Transverse colon (tissue), 4 donors: ENCODE data around the gene GID4. TPM values are rescaled to one million over a fixed set of nuclear protein-coding genes. Genes with fewer than 3 reads are reported as not detected.

Experiments used
- DNase-seq: peaks from one replicate; pipeline ENCODE4 v3.0.0-alpha.2; 2019
- H3K27ac ChIP-seq, 4 donors: fragments of 200-600 bp; sonication (generic); 2 replicates each; pipeline ENCODE4 v1.5.1; 2016 to 2018; ENCODE audit warnings: inconsistent platforms in 4 of 4
- H3K27me3 ChIP-seq: fragments of 200-600 bp; sonication (generic); 2 replicates; pipeline ENCODE4 v1.5.1; 2017; ENCODE audit warnings: inconsistent platforms
- H3K36me3 ChIP-seq, 4 donors: fragments of 200-600 bp; sonication (generic); 2 replicates each; pipeline ENCODE4 v1.5.1; 2017 to 2019; ENCODE audit warnings: inconsistent platforms in 4 of 4
- H3K4me1 ChIP-seq, 4 donors: fragments of 200-600 bp; sonication (generic); 2 replicates each; pipeline ENCODE4 v1.5.1; 2017 to 2020; ENCODE audit warnings: inconsistent platforms in 4 of 4
- H3K4me3 ChIP-seq, 4 donors: fragments of 200-600 bp; sonication (generic); 1 replicate in 1 of 4; 2 replicates in 3 of 4; pipeline versions ENCODE4 v1.5.1 to v1.6.1; 2017 to 2019; ENCODE audit warnings: inconsistent platforms in 4 of 4
- H3K9me3 ChIP-seq, 2 donors: fragments of 200-600 bp; sonication (generic); 2 replicates each; pipeline ENCODE4 v1.5.1; 2017 to 2019; ENCODE audit warnings: inconsistent platforms in 2 of 2
- EP300 ChIP-seq: sonication (generic); formaldehyde crosslinking; IDR thresholded peaks from one replicate; pipeline ENCODE4 v1.6.1; 2017; ENCODE audit warnings: antibody characterized with exemption, low read depth
- POLR2A ChIP-seq: fragments of 450-650 bp; IDR thresholded peaks from one replicate; pipeline ENCODE4 v1.6.1; 2016; ENCODE audit warnings: antibody characterized with exemption, mild to moderate bottlenecking, moderate library complexity
- POLR2AphosphoS5 ChIP-seq, 3 donors: sonication (generic); formaldehyde crosslinking; IDR thresholded peaks; one replicate each; pipeline ENCODE4 v1.6.1; 2016; ENCODE audit warnings: antibody characterized with exemption in 3 of 3
- WGBS, 2 donors: methylation state at CpG; one replicate each; pipeline ENCODE4 v1.1.5; 2018; ENCODE audit warnings: low coverage in 1 of 2; 5-methylcytosine and 5-hydroxymethylcytosine counted together
- in situ Hi-C, 4 donors: fragments of 200-750 bp; cut with MboI; loops; one replicate each; pipeline versions ENCODE4 v1.15.0 to v1.15.1; 2017; ENCODE audit warnings: low sequenced_read_pairs in 3 of 4, low pct_ligation_motif_present in 1 of 4, low pct_unique_long_range_greater_than_20kb in 1 of 4
- intact Hi-C: fragments of 100-400 bp; cut with DNase I; formaldehyde crosslinking; loops from one replicate; pipeline ENCODE4 v1.15.1; 2023; ENCODE audit warnings: low total_unique reads
- total RNA-seq, 4 donors: library from RNA; depleted of rRNA; stranded (reverse); fragments of >200 nt; gene quantifications; one replicate each; pipeline ENCODE4 v1.1.0, GENCODE V29; 2016
- TF ChIP-seq, protein P1 (sequence below), 5 experiments: fragments of 200-600 bp in 3 of 5; fragments of 450-650 bp in 2 of 5; sonication (generic) in 3 of 5; IDR thresholded peaks; 1 replicate in 2 of 5; 2 replicates in 3 of 5; pipeline ENCODE4 v1.5.1; 2016 to 2017; ENCODE audit warnings: antibody characterized with exemption in 5 of 5, inconsistent platforms in 3 of 5, mild to moderate bottlenecking in 2 of 5, moderate library complexity in 1 of 5

The GID4 gene
- total RNA-seq, 4 donors from 2014 or later: 7.0 to 39.6 (median 9.4) TPM

DNA sequence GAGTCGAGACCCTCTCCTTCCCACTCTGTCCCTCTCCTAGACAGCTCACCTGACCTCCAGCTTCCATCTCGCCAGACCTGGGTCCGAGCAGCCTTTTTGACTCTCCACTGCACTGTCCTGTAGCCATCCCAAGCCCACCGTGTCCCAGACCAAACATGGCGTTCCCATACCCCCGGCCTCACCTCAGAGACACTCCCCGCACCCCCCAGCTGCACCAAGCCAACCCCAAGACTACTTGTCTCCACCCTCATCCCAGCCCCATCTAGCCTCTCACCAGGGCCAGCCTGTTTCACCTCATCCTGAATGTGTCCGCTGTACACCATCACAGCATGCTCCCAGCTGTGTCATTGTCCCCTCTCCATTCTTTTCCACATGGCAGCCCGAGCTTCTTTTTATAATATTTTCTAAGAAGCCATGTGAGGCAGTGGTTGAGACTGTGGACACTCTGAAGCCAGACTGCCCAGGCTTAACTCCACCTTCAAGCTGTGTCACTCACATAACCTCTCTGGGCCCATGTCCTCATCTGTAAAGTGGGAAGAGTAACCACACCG lies 70.8 kb downstream of the GID4 start:
- Histone ChIP-seq H3K4me3 (no peak overlapping the region), H3K27me3 (no peaks in the 10 kb centered on the region), H3K27ac (no peak overlapping the region), H3K4me1 (no peaks in the 10 kb centered on the region), H3K9me3 (no peaks in the 10 kb centered on the region), H3K36me3 (no peaks in the 10 kb centered on the region)
- no peak for DNase-seq
- intact Hi-C loops (no loop called here), in situ Hi-C loops (no loop called here)
- WGBS, 2 donors: 68 to 80% methylated on average over 6 to 10 of the region's 10 CpGs
- TF ChIP-seq EP300: no peak
- TF ChIP-seq, protein P1, sequence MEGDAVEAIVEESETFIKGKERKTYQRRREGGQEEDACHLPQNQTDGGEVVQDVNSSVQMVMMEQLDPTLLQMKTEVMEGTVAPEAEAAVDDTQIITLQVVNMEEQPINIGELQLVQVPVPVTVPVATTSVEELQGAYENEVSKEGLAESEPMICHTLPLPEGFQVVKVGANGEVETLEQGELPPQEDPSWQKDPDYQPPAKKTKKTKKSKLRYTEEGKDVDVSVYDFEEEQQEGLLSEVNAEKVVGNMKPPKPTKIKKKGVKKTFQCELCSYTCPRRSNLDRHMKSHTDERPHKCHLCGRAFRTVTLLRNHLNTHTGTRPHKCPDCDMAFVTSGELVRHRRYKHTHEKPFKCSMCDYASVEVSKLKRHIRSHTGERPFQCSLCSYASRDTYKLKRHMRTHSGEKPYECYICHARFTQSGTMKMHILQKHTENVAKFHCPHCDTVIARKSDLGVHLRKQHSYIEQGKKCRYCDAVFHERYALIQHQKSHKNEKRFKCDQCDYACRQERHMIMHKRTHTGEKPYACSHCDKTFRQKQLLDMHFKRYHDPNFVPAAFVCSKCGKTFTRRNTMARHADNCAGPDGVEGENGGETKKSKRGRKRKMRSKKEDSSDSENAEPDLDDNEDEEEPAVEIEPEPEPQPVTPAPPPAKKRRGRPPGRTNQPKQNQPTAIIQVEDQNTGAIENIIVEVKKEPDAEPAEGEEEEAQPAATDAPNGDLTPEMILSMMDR (IDR thresholded peaks at IDR 0.05): no peak
- no peak for TF ChIP-seq POLR2AphosphoS5 (IDR thresholded peaks at IDR 0.05)
- TF ChIP-seq POLR2A: no peak

DNA sequence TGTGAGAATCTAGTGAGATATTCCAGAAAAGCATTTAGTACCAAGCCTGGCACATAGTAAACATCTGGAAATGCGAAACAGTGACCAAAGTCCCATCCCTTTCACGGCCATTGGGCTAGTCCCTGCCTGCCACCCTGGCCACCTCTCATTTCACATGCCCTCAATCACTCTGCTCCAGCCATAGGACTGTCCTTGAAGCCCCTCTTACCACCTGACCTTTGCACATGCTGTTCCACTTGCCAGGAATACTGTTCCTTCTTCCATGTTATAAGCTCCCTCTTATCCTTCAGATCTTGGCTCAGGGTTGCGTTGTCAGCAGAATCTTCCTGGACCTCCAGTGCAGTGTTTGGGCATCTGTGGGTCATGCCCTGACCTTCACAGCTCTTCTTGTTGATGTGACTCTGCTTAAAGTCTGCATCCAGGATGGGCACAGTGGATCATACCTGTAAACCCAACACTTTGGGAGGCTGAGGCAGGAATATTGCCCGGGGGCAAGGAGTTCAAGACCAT lies 71.5 kb downstream of the GID4 start:
- DNase-seq: no peak
- WGBS, 2 donors: 42 to 77% methylated on average over 2 to 3 of the region's 4 CpGs
- no peaks in the 10 kb centered on the region for H3K9me3 ChIP-seq
- in situ Hi-C loops: no loop called here
- H3K4me3 ChIP-seq: no peak overlapping the region
- H3K36me3 ChIP-seq: no peaks in the 10 kb centered on the region
- intact Hi-C loops: no loop called here
- TF ChIP-seq EP300 (no peak), POLR2A (no peak), POLR2AphosphoS5 (IDR thresholded peaks at IDR 0.05) (no peak)
- TF ChIP-seq, protein P1 (IDR thresholded peaks at IDR 0.05): no peak
- H3K27me3 ChIP-seq: no peaks in the 10 kb centered on the region
- H3K4me1 ChIP-seq: no peaks in the 10 kb centered on the region
- no peak overlapping the region for H3K27ac ChIP-seq

DNA sequence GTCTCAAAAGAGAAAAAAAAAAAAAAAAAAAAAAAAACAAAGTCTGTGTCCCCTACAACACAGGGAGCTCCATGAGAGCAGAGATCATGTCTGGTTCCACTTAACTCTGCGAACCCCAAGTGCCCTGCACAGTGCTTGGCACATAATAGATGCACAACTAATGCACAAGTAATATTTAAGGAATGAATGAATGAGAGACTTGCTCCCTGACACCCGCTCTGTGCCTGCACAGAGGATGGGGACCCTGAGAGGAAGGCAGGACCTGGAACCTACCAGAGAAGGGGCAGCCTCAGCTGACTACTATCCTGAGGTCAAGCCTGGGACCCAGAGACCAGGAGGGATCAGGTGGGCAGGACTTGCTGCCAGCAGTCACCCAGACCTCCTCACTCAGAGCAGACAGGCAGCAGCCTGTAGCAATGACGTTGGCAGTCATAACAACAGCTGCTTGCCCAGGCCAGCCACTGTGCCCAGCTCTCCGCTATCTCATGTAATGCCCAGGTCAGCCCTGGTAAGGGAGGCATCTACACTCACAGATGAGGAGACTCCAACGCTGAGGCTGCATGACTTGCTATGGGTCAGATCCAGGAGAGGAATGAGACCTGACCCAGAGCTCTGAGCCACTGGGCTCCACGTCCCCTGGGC lies 72.2 kb downstream of the GID4 start:
- H3K36me3 ChIP-seq: no peaks in the 10 kb centered on the region
- no peaks in the 10 kb centered on the region for H3K4me1 ChIP-seq
- H3K27ac ChIP-seq: no peak overlapping the region
- no peak overlapping the region for H3K4me3 ChIP-seq
- intact Hi-C loops: no loop called here
- in situ Hi-C loops: no loop called here
- no peak for DNase-seq
- TF ChIP-seq POLR2A: no peak
- TF ChIP-seq, protein P1 (IDR thresholded peaks at IDR 0.05): no peak
- TF ChIP-seq EP300: no peak
- TF ChIP-seq POLR2AphosphoS5 (IDR thresholded peaks at IDR 0.05): no peak
- H3K27me3 ChIP-seq: no peaks in the 10 kb centered on the region
- no peaks in the 10 kb centered on the region for H3K9me3 ChIP-seq
- 71 to 100% methylated on average over 1 to 4 of the region's 6 CpGs for WGBS, 2 donors

DNA sequence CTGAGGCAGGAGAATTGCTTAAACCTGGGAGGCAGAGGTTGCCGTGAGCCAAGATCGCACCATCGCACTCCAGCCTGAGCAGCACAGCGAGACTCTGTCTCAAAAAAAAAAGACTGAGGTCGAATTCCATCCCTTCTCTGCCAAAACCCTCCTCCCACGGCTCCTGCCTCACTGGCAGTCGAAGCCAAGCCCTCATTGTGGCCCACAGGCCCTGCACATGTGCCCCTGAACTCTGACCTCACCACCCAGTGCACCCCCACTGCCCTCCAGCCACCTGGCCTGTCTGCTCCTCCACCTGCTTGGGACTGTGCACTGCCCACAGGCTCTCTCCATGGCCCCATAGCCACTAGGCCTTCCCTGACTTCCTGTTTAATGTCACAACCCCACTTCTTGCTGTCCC lies 76.3 kb downstream of the GID4 start:
- no peak for DNase-seq
- Histone ChIP-seq H3K4me3 (no peak overlapping the region), H3K4me1 (no peaks in the 10 kb centered on the region), H3K9me3 (no peaks in the 10 kb centered on the region), H3K36me3 (no peaks in the 10 kb centered on the region), H3K27ac (no peak overlapping the region), H3K27me3 (no peaks in the 10 kb centered on the region)
- in situ Hi-C loops: no loop called here
- intact Hi-C loops: no loop called here
- TF ChIP-seq EP300 (no peak), POLR2A (no peak), POLR2AphosphoS5 (IDR thresholded peaks at IDR 0.05) (no peak)
- TF ChIP-seq, protein P1 (IDR thresholded peaks at IDR 0.05): no peak
- WGBS, 2 donors: 77% methylated on average over 7 of the region's 7 CpGs; no CpG with 5 or more reads in 1 of the 2 donors
